OCI-LY3 (cell line): Measurements from ENCODE around the gene USP20.

Source experiments
- CTCF ChIP-seq: fragments of 200-600, 300-600 bp; sonication (generic); IDR thresholded peaks from 2 replicates; pipeline ENCODE4 v1.5.1; 2014; ENCODE audit warnings: antibody characterized with exemption, low read length, low read depth
- EZH2phosphoT487 ChIP-seq: fragments of 200-600 bp; shearing (Covaris generic); IDR thresholded peaks from 2 replicates; pipeline ENCODE4 v1.6.1; 2018; ENCODE audit warnings: antibody characterized with exemption, mixed run types, low read depth

GRCh38 chr9:129803676-129804060 lies 31.6 kb upstream of the USP20 start:
- TF ChIP-seq CTCF (no peak), EZH2phosphoT487 (no peak)
